Ishikawa (cell line): ENCODE data around the gene TTC34.

Experiments
- CEBPB ChIP-seq: IDR thresholded peaks from 2 replicates; pipeline ENCODE4 v1.6.1; 2012
- CREB1 ChIP-seq: IDR thresholded peaks from 2 replicates; pipeline ENCODE4 v1.6.1; 2012; ENCODE audit warnings: low read depth
- EGR1 ChIP-seq: IDR thresholded peaks from 2 replicates; pipeline ENCODE4 v1.6.1; 2012
- EP300 ChIP-seq: IDR thresholded peaks from 2 replicates; pipeline ENCODE4 v1.6.1; 2012; ENCODE audit warnings: borderline replicate concordance
- FOXM1 ChIP-seq: IDR thresholded peaks from 2 replicates; pipeline ENCODE4 v1.6.1; 2012; ENCODE audit warnings: low read depth, borderline replicate concordance
- MAX ChIP-seq: IDR thresholded peaks from 2 replicates; pipeline ENCODE4 v1.6.1; 2012
- NFIC ChIP-seq: IDR thresholded peaks from 2 replicates; pipeline ENCODE4 v1.6.1; 2012
- RAD21 ChIP-seq: IDR thresholded peaks from 2 replicates; pipeline ENCODE4 v1.6.1; 2012; ENCODE audit warnings: low read depth
- REST ChIP-seq: IDR thresholded peaks from 2 replicates; pipeline ENCODE4 v1.6.1; 2012; ENCODE audit warnings: low read depth, mild to moderate bottlenecking
- TAF1 ChIP-seq: IDR thresholded peaks from 2 replicates; pipeline ENCODE4 v1.6.1; 2012; ENCODE audit warnings: low read depth, mild to moderate bottlenecking
- TCF12 ChIP-seq: IDR thresholded peaks from 2 replicates; pipeline ENCODE4 v1.6.1; 2012; ENCODE audit warnings: low read depth
- TEAD4 ChIP-seq: IDR thresholded peaks from 2 replicates; pipeline ENCODE4 v1.6.1; 2012
- USF1 ChIP-seq: IDR thresholded peaks from 2 replicates; pipeline ENCODE4 v1.6.1; 2012
- YY1 ChIP-seq: IDR thresholded peaks from 2 replicates; pipeline ENCODE4 v1.6.1; 2012; ENCODE audit warnings: low read depth
- ZBTB7A ChIP-seq: IDR thresholded peaks from 2 replicates; pipeline ENCODE4 v1.6.1; 2012; ENCODE audit warnings: low read depth

Gene TTC34

GRCh38 chr1:2828586-2829250 lies 27.2 kb upstream of the TTC34 start:
- TF ChIP-seq NFIC (no peak), REST (no peak), CREB1 (no peak), EGR1 (no peak), TEAD4 (no peak), CEBPB (no peak), MAX (no peak), ZBTB7A (no peak), TCF12 (no peak), USF1 (no peak), EP300 (no peak), RAD21 (no peak), FOXM1 (no peak), TAF1 (no peak), YY1 (no peak)

DNA sequence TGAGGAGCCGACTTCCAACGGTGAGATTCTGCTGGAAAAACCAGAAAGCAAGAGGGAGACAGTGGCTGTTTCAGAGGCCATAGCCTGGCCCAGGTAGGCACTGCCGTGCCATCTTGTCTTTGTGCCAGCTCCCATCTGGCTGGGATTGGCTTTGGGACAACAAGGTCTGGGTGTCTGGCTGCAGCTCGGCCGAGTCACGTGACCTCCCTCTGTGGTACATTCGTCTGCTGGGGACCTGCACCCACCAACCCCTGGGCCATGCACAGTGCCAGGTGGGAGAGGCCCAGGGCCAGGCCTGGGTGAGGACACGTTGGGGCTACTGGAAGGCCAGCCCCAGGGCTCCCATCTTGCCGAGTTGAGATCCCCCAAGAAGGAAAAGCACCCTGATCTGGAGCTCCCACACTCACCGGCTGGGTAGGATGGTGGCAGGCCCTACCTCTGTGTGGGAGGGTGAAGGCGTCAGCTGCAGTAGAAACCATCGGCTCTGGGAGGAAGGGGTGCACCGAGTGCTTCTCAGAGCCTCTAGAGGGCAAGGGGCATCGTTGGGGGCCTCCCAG lies 25.3 kb upstream of the TTC34 start:
- TF ChIP-seq CEBPB (no peak), USF1 (no peak), TAF1 (no peak), REST (no peak), NFIC (no peak), MAX (no peak), CREB1 (no peak), EGR1 (no peak), EP300 (no peak), RAD21 (no peak), YY1 (no peak)

- TF ChIP-seq TAF1 (no peak), ZBTB7A (no peak), FOXM1 (no peak), CEBPB (no peak), CREB1 (no peak), TCF12 (no peak), EGR1 (no peak), NFIC (no peak), MAX (no peak), TEAD4 (no peak), YY1 (no peak), USF1 (no peak), EP300 (no peak), RAD21 (no peak), REST (no peak)
These were observed 24.8 kb upstream of the TTC34 start for GRCh38 chr1:2826316-2826715.
